ENCODE measurements around the gene SOCS2.
"Not testable (repeated sequence)": the region's sequence is repeated elsewhere in the genome, so short reads cannot be mapped to it uniquely, and the experiment has no call there.

Gene SOCS2

GRCh38 chr12:93571925-93572711 lies at the start of gene SOCS2:
TSS of gene SOCS2 (plus strand) at chr12:93572675. CDS start at chr12:93572898, 223 bp downstream.
- DNase-seq: peak; percentile 7 to 20

DNA sequence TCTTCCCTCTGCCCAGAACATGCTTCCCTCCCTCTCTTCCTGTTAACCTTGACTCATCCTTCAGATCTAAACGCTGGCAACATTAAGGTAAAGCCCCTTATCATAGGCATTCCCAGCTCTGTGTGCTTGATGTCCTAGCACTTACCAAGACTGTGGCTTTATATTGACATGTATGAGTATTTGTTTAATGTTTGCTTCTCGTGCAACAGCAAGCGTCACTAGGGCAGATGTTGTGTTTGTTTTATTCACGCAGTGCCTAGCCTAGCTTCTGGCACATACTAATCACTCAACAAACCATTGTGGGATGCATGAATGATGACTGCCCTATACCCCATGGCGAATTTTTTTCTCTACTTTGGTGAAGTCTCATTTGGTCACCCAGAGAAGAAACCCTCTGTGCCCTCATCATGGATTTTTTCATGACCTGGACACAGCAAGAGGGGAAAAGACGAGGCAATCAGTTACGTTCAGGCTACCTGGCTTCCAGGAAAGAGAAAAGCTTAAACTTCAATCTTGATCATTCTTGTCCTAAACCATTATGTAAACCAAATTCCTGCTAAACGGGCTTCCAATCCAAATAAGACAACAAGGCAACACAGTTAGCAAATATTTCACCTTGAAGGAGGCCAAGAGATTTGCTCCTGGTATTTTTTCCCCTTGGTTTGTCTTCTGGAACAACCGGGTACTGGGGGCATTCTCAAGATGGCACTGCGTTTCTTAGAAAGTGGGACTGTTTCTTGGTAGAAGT lies 47.9 kb upstream of the SOCS2 start:
- no peak for DNase-seq

DNA sequence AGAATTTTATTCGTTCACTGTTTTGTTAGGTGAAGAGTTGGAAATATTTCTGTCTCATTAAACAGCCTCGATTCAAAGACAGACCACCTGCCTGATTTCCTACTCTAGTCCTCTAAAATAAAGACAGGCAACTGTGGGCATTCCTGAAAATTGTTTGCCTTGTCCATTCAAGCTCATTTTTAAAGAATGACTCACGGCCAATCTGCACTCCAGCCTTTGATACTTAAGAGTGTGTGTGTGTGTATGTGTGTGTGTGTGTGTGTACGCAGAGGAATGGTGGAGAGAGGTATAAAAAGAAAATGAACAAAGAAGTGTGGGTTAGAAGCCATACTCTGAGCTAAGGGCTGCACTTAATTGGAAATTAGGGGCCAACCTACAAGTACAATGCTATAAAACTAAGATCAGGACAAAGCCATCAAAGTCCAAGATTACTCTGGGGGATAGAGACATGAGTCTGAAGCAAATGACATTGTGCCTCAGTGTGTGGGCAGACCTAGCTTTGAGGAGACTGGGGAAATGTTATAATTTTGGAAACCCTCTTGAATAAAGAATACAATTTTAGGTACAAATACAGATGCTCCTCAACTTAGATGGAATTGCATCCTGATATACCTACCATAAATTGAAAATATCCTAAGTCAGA lies 45.6 kb upstream of the SOCS2 start:
- no peak for DNase-seq

DNA sequence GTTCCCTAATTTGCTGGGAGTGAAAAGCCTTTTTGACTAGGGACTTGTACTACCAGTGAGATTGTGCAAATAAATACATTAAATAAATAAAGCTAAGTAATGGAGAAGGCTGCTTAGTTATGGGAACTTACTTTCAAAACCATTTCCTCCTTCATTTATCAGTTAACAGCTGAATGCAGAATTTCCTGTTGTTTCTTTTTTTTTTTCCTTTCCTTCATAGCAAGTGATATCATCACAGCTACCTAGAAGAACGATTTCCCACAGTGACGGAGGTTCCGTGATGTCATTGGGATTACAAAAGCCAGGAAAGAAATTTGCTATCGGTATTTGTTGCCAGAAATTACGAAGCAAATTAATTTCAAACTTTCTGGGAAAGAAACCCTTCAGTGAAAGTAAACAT lies 42.1 kb upstream of the SOCS2 start:
- DNase-seq: no peak

DNA sequence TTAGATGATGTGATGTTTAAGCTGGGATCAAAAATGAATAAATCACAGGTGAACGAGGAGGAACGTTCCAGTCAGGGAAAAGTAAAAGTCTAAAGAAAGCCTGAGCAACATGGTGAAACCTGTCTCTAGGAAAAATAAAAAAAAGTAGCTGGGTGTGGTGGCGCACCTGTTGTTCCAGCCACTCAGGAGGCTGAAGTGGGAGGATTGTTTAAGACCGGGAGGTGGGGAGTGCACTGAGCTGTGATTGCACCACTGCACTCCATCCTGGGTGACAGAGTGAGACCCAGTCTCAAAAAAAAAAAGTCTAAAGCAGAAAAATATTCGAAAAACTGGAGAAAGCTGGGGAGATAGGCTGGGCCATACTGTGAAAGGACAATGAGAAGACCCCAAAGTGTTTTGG lies 39.2 kb upstream of the SOCS2 start:
- no peak for DNase-seq

- no peak for DNase-seq
These were observed 36.2 kb upstream of the SOCS2 start for GRCh38 chr12:93536111-93536765.

GRCh38 chr12:93536766-93537488 lies 35.5 kb upstream of the SOCS2 start:
- DNase-seq: no peak

DNA sequence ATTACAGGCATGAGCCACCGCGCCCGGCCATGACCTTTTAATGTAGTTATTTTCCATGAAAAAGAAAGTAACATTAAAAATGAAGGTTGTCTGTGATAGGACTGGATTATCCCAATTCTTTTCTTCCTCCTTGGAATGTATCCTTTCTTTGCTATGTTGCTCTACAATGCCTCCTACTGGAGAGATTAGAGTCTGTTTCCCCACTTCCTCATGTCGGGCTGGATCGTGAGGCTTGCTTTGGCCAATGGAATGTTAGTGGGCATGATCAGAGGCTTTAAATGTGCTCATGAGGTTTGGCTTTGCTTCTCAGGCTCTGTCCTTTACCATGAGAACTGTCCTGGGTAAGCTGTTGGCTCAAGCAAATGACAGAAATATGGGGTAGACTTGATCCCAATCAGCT lies 34.7 kb upstream of the SOCS2 start:
- DNase-seq: no peak

- no peak for DNase-seq
These were observed 32.7 kb upstream of the SOCS2 start for GRCh38 chr12:93539821-93540220.

DNA sequence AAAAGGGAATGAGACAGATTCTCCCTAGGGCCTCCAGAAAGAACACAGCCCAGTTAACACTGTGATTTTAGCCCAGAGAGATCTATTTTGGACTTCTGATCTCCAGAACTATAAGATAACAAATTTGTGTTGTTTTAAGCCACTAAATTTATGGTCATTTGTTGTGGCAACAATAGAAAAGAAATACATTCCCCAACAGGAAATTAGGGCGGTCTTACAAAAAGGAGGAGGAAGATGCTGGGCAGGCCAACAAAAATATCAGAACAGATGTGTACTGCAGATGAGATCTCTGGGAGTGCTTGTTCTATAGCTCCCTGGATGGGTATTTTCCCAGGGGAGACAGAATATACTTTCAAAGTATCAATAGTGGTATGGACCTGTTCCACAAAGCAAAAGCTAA lies 32.0 kb upstream of the SOCS2 start:
- DNase-seq: no peak

DNA sequence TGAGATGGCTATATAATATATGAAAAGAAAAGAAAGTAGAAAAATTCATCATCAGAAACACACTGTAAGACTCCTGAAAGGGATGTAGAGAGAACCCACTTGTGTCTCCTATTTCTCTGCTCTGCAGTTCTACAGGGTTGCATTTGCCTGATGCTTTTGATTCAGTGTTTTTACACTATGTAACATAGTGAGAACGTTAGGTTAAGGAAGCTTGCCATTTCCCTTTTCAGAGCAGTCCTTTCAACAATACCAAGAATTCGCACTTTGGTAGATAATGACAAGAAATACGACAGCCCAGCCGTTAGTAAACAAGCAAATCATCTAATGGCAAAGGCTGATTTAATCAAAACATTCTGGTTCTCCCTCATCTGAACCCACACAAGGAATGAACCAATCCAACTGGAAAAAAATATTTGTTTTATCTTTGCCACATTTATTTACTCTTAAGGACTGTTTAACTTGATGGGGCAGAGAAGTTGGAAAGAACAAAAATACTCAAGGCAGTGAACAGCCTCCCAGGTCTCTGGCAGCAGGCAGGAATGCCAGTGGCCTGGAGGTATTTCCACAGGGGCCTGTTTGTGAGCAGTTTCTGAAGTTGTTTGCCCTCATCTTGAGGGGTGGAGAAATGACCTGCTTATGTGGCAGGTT lies 30.8 kb upstream of the SOCS2 start:
- no peak for DNase-seq

GRCh38 chr12:93547778-93548177 lies 24.7 kb upstream of the SOCS2 start:
- no peak for DNase-seq

- DNase-seq: no peak
These were observed 23.3 kb upstream of the SOCS2 start for GRCh38 chr12:93549174-93549573.

DNA sequence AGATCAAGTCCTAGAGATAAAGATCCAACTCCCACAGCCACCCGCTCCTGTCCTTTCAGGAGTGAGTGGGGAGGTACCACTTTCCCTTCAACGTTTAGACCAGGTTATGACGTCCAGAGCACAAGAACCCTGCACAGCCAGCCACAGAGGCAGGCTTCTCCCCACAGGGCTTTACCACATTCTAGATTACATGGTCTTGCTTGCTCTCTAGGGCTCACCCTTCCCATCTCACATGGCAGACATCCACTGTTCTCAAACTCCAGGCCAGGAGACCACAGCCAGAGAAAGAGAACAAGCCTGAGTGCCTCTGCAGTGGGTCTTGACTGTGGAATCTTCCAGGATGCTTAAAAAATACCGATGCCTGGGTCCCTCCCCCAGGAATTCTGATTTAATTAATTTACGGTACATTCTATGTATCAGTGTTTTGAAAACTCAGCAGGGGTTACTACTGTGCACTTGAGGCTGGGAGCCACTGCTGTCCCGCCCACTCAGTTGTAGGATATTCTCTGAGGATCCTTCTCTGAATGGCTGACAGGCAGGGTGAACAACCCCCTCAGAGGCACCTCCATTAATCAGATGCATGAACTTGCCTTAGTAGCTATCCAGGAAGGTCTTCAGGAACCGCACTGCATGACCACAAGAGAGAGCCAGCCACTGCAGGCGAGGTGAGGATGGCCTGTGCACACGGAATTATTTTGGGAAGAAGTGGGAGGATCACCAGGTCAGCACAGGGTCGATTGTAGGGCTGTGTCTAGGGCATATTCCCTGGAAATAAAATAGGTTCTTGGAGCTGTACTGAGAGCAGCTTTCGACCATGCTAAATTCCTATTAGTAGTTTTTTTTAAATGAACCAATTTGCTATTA lies 21.5 kb upstream of the SOCS2 start:
- DNase-seq: no peak

- DNase-seq: no peak
These were observed 20.0 kb upstream of the SOCS2 start for GRCh38 chr12:93552427-93552826.

DNA sequence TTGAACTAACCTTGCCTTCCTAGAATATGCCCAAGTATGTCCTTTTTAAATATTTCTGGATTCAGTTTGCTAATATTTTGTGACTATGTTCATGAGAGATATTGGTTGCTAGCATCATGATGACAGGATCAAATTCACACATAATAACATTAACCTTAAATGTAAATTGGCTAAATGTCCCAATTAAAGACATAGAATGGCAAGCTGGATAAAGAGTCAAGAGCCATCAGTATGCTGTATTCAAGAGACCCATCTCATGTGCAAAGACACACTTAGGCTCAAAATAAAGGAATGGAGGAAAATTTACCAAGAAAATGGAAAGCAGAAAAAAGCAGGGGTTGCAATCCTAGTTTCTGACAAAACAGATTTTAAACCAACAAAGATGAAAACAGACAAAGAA lies 14.6 kb upstream of the SOCS2 start:
- not testable (repeated sequence) for DNase-seq

GRCh38 chr12:93558685-93559084 lies 13.8 kb upstream of the SOCS2 start:
- not testable (repeated sequence) for DNase-seq

- DNase-seq: no peak
These were observed 8.5 kb upstream of the SOCS2 start for GRCh38 chr12:93563807-93564538.

- no peak for DNase-seq
These were observed 6.7 kb upstream of the SOCS2 start for GRCh38 chr12:93565760-93566159.

DNA sequence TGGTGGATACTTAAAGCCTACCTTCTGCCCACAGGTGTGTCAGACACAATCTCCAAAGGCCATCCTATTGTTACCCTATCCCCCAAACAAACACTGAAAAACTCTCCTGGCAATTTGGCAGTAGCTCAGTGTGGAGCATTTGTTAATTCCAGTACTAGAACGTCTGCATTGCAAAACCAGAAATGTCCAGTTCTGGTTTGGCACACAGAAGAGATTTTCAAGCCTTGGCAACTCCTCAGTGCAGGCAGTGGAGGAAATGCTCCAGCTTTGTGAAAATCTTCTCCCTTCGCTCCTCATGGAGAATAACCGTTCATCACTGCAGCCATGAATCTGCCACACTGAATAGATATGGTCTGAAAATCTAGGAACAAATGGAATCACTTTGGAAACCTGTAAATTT lies 5.3 kb upstream of the SOCS2 start:
- DNase-seq: no peak

Data from stimulated activated CD4-positive, alpha-beta T cell treated with anti-CD3 and anti-CD28 coated beads, Interleukin-2, amount 100 ng/mL, for 48 hours (primary cell).